Activated T-cell treated with anti-CD3 and anti-CD28 coated beads for 4 hours (primary cell): ENCODE data around the gene NXNL1.
"Not testable (repeated sequence)": the region's sequence is repeated elsewhere in the genome, so short reads cannot be mapped to it uniquely, and the experiment has no call there.

Experiments
- DNase-seq: peaks from one replicate; pipeline ENCODE4 v3.0.0-alpha.2; 2020

Gene NXNL1, protein sequence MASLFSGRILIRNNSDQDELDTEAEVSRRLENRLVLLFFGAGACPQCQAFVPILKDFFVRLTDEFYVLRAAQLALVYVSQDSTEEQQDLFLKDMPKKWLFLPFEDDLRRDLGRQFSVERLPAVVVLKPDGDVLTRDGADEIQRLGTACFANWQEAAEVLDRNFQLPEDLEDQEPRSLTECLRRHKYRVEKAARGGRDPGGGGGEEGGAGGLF

DNA sequence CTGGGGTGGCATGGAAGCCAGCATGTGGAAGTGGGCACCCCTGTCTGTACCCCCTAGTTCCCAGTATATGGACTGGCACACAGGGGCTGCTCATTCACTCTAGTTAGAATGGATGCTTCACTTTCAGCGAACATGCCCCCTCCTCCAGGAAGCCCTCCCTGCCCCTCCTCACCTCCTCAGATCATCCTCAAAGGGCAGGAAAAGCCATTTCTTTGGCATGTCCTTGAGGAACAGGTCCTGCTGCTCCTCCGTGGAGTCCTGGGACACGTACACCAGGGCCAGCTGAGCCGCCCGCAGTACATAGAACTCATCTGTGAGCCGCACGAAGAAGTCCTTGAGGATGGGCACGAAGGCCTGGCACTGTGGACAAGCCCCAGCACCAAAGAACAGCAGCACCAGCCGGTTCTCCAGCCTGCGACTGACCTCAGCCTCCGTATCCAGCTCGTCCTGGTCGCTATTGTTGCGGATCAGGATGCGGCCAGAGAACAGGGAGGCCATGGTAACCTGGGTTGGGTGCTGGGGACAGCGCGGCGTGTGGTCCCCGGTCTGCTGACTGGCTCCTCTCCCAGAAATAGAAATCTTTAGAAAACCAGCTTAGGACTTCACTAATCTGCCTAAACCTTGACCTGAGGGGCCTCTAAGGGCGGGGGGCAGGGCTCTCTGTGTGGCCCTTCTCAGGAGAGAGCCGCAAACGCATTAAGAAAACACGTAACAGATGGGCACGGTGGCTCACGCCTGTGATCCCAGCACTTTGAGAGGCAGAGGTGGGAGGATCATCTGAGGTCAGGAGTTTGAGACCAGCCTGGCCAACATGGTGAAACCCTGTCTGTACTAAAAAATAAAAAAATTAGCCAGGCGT lies at the start of gene NXNL1:
NXNL1 (minus strand) TSS at position 555 of the 859 bp plus-strand sequence; CDS start at position 498, 57 bp downstream.
- no peak for DNase-seq

DNA sequence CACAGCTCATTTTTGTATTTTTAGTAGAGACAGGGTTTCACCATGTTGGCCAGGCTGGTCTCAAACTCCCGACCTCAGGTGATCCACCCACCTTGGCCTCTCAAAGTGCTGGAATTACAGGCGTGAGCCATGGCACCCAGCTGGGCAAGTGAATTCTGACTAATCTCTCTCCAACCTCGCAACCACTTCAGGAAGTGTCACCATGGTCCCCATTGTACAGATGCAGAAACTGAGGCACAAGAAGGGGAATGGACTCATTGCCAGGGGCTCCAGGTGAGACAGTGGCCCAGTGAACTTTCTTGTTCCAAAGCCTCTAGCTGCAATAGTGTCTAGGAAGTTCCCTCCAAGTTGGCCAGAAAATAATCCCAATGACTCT lies 47.8 kb upstream of the NXNL1 start:
- not testable (repeated sequence) for DNase-seq

DNA sequence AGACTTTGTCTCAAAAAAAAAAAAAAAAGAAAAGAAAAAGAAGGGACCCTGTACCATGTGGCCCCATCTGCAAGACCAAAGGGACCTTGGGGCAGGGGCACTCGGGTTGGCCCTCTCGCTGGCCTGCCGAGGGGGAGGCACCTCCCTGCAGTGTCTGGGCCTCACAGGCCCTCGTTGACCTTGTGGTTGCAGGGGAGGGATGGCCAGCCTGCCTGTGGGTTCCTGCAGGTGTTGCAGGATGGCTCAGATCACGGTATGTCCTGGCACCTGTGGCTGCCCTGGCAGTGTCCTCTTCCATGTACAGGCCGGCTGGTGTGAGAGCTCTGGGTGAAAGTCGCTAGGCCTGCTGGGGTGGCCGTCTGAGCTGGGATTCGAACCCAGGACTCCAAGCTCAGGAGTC lies 46.0 kb upstream of the NXNL1 start:
- no peak for DNase-seq

DNA sequence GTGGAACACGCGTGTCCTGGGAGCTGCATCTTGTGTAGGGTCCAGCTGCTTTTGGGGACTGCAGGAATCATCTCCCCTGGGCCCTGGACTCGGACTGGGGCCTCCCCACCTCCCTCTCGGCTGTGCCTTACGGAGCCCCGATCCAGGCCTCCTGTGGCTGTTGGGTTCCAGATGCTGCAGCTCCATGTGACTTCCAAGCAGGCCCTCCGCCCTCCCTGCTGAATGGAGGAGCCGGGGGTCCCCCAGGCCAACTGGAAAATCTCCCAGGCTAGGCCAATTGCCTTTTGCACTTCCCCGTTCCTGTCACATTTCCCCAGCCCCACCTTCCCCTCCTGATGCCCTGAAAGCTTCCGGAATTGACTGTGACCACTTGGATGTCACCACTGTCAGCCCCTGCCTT lies 44.5 kb upstream of the NXNL1 start:
- no peak for DNase-seq

DNA sequence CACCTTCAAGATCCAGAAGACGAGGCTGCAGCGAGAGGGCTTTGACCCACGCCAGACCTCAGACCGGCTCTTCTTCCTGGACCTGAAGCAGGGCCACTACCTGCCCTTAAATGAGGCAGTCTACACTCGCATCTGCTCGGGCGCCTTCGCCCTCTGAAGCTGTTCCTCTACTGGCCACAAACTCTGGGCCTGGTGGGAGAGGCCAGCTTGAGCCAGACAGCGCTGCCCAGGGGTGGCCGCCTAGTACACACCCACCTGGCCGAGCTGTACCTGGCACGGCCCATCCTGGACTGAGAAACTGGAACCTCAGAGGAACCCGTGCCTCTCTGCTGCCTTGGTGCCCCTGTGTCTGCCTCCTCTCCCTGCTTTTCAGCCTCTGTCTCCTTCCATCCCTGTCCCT lies 43.7 kb upstream of the NXNL1 start:
- no peak for DNase-seq

DNA sequence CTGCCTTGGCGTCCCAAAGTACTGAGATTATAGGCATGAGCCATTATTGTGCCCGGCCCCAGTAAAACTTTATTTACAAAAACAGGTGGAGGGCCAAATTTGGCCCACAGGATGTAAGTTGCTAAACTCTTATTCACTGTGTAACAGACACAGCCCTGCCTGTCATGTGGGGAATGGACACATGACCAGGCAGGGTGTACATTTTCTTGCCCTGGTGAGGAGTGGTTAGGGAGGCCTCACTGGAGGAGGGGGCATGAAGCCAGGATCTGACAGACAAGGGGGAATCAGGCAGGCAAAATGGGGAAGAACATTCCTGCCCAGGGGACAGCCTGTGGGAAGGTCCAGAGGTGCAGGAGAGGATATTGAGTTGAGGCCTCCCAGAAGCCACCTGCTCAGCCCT lies 43.3 kb upstream of the NXNL1 start:
- DNase-seq, result no peak

DNA sequence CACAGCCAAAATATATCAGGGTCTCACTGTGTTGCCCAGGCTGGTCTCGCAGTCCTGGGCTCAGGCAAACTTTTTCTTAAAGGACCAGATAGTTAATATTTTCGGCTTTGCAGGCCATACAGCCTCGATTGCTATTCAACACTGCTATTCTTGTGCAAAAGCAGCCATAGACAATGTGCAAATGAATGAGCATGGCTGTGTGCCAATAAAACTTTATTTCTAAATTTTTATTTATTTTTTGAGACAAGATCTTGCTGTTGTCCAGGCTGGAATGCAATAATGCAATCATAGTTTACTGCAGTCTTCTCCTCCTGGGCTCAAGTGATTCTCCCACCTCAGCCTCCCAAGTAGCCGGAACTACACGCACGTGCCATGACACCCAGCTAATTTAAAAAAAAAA lies 42.5 kb upstream of the NXNL1 start:
- DNase-seq, result no peak

DNA sequence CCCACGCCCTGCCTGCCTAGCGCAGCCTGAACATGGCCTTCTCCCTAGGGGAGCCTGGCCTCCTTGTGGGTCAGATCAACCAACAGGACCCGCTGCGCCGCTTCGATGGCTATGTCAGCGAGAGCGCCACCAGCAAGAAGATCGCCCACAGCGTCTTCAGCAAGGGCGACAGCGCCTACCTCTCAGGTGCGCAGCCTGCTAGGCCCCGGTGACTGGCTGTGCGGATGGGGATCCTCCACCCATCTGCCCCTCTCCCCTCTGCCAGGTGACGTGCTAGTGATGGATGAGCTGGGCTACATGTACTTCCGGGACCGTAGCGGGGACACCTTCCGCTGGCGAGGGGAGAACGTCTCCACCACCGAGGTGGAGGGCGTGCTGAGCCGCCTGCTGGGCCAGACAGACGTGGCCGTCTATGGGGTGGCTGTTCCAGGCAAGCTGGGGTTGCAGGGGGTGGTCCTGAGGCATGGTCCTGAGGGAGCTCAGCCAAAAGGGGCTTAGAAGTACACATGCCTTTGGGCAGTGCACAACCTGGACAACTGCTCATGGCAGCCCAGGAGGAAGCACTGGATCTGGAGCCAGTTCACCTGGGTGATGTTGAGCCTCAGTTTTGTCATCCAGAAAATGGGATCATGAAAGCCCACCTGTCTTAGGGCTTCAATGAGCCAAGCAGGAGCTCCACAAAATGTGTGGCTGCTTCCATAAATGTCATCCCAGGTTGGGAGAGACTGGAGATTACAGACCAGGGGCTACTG lies 39.9 kb upstream of the NXNL1 start:
- no peak for DNase-seq

DNA sequence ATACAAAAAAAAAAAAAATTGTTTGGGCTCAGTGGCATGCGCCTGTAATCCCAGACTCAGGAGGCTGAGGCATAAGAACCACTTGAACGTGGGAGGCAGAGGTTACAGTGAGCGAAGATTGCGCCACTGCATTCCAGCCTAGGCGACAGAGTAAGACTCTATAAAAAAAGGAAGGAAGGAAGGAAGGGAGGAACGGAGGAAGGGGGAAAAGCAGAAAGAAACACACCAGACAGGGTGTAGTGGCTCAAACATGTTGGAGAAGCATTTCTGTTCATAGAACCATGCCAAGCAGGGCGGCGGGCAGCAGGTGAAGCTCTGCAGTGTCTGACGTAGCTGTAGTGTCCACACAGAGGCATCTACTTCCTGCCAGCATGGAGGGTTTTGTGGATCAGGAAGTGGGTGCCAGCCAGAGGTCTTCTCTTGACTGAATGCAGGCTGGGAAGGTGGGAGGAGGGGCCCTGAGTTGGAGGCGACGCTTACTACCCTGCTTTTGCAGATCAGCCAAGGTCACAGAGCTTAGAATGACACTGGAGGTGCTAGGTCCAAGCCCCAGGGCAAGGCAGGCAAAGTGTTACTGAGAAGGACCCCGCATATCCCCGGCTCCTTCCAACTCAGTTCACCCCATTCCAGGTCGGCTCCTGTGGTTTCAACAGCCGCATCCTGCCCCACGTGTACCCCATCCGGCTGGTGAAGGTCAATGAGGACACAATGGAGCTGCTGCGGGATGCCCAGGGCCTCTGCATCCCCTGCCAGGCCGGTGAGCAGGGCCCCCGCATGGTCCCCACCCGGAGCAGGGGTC lies 39.1 kb upstream of the NXNL1 start:
- DNase-seq, result no peak

DNA sequence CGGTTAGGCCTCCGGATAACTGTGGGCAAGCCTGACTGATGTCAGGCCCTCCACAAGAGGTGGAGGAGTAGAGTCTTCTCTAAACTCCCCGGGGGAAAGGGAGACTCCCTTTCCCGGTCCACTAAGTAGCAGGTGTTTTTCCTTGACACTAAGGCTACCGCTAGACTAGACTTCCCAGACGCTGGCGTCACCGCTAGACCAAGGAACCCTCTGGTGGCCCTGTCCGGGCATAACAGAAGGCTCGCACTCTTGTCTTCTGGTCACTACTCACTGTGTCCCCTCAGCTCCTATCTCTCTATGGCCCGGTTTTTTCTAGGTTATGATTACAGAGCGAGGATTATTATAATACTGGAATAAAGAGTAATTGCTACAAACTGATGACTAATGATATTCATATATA lies 38.3 kb upstream of the NXNL1 start:
- not testable (repeated sequence) for DNase-seq

DNA sequence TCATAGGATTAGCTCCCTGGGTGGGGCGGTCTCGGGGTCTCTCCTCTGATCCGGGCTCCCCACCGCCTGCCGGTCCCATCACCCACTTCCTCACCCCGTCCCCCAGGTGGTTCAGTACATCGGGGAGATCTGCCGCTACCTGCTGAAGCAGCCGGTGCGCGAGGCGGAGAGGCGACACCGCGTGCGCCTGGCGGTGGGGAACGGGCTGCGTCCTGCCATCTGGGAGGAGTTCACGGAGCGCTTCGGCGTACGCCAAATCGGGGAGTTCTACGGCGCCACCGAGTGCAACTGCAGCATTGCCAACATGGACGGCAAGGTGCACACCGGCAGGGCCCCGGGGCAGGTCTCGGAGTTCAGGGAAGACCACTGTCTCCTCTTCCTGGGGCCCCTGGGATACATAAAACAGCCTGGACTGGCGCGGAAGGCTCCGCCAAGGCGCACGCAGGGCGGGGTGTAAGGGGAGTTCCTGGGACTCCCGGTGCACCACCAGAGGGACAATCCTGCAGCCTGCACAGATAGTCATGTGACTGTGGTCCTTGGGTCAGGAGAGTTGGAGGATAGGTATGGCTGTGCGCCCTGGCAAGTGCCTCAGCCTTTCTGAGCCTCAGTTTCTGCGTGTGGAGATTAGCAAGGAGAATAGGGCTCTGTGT lies 36.5 kb upstream of the NXNL1 start:
- no peak for DNase-seq

DNA sequence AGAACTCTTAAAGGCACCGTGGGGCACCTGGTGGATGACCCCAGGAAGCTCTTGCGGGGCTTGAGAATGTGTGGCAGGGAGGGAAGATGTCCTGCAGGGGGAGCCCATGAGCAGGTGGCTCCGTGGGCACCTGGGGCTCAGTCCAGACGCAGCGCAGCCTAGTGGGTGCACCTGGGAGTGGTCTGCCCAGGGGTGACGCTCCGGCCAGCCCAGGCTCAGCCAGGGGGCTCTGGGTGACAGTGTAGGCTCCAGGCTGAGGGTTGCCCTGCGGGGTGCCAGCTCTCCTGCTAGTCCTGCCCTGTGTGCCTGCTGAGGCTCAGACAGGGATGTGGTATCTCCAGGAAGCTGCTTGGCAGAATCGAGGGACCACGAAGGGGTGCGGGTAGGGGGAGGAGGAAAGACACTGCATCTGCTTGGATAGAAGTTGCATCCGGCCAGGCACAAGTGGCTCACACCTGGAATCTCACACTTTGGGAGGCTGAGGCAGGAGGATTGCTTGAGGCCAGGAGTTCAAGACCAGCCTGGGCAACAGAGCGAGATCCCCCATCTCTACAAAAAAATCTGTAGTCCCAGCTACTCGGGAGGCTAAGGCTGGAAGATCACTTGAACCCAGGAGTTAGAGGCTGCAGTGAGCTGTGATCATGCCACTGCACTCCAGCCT lies 35.7 kb upstream of the NXNL1 start:
- peak; percentile 70 for DNase-seq

DNA sequence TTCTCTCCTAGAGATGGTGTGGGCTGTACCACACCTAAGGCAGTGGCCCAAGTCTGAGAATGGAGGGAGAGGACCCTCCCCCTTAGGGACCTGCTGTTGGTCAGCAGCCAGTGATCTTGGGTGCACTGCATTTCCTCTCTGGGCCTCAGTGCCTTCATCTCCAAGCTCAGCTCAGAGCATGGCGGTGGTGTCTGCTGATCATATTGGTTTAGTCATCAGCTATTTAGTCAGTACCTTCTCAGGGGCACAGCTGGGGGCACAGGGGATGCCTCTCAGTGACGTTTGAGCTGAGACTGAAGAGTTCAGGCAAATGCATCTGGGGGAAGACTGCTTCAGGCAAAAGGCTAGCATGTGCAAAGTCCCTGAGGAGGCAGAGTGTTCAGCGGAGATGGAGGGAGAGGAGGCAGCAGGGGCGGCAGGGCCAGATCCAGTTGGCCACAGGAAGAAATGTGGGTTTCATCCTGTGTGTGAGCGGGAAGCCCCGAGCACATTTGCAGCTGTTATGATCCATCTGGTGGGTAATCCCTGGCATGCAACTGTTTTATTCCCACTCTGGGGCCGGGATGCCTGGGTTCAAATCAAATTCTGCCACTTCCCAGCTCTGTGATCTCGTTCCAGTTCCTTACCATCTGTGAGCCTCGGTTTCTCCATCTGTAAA lies 35.0 kb upstream of the NXNL1 start:
- DNase-seq, result no peak

DNA sequence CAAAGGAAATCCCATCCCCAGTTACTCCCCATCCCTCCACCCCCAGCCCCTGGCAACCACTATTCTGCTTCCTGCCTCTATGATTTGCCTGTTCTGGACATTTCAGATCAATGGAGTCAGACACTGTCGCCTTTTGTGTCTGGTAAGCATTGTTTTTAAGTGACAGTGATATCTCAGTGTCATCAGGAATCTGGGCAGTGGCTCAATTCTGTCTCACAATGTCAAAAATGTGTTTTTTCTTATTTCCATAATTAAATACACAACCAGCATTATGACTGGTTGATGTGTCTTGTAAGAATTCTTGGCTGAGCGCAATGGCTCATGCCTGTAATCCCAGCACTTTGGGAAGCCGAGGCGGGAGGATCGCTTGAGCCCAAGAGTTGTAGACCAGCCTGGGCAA lies 30.6 kb upstream of the NXNL1 start:
- no peak for DNase-seq

DNA sequence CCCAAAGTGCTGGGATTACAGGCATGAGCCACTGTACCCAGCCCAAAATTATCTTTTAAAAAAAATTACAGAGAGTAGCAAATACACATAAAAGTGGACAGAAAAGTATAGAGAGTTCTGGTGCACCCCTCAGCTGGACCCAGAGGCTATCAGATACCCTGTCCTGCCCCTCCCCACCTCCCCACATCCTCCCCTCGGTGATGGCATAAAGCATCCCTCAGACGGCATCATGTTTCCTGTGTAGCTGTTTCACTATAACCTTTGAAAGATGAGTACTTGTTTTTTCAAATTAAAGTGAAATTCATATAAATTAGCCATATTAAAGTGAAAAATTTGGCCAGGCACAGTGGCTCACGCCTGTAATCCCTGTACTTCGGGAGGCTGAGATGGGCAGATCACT lies 29.7 kb upstream of the NXNL1 start:
- DNase-seq, result no peak

DNA sequence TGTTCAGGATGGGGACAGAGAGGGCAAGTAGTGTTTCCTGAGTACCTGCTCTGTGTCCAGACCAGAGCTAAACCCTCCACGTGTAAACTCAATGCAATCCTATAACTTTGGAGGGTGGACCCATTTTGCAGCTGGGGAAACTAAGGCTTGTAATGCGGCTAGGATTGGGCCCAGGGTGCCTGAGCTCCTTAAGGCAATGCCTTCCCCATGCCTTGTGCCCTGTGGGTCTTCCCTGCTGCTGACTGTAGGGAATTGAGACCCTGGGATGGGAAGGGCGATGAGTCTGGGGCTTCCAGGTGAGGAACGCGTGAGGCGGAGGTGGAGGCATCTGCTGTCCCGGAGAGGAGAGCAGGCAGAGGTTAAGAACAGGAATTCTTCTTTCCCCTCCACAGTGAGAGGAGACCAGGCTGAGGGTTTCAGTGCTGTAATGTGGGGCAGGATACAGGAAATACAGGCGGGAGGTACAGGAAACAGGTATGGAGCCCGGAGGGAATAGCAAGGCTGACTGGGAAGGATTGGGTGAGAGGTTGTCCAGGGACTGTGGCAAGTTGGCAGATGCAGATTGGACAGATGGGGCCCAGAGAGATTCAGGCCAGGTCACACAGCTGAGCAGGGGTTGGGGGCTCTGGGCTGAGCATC lies 28.8 kb upstream of the NXNL1 start:
- DNase-seq, result no peak

DNA sequence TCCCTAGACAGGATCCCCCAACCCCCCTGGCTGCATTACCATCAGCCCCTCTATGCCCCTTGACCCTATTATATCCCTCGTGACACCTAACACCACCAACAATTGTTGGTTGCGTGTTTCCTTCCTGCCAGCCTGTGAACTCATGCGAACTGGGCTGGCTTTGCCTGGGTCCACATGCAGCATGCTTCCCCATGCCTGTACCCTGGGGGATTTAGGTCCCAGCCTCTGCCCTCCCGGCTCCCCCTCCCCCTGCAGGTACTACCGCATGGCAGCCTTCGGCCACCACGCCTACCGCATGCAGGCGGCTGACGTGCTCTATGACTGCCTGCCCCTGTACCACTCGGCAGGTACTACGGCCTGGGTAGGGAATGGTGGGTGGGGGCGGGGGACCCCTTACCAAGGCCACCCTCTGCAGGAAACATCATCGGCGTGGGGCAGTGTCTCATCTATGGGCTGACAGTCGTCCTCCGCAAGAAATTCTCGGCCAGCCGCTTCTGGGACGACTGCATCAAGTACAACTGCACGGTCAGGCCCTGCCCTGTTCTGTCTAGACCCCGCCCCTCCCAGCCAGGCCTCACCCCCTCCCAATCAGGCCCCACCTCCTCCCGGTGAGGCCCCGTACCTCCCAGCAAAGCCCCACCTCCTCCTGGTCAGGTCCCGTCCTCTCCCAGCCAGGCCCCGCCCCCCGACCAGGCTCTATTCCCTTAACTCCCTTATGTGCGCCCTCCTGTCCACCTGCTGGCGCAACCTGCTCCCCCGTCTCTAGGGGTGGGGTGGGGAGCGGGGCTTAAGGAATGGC lies 28.1 kb upstream of the NXNL1 start:
- peak; percentile 62 for DNase-seq

DNA sequence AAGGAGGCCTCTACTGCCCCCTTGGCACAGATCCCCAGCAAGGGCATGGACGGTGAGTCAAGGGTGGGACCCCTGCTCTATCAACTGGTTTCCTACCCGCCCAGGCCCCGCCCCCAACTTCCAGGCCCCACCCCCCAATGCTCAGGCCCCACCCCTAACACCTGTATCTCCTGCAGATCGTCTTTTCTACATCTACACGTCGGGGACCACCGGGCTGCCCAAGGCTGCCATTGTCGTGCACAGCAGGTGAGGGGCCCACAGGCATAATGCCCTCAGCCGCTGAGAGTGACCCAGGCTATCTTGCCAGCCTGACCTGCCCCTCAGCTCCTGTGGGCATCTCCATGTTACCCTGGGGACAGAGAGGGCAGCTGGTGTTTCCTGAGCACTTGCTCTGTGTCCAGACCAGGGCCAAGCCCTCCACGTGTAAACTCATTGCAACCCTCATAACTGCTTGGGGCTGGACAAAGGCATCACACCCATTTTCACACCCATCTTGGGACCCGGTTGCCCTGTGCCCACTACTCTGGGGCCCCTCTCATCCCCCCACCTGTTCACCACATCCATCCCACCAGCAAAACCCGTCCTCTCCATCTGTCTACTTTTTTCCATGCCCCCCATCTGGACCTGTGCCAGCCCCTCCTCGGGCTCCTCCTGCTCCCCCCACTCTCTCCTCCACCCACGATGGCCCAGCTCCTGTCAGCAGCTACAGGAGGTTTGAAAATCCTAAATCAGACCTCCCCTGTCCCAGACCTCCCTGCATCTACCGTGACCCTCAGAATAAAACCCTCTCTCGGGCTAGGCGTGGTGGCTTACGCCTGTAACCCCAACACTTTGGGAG lies 26.8 kb upstream of the NXNL1 start:
- no peak for DNase-seq
